SU-DHL-6 (cell line): ENCODE results near the gene CYBC1.

Source experiments
- CTCF ChIP-seq: fragments of 200-600 bp; sonication (generic); IDR thresholded peaks from one replicate; pipeline ENCODE4 v1.5.1; 2017; ENCODE audit warnings: antibody characterized with exemption, mild to moderate bottlenecking, low read length, moderate library complexity; ENCODE audit not compliant: insufficient read depth, poor library complexity, severe bottlenecking
- EZH2phosphoT487 ChIP-seq: fragments of 200-600 bp; sonication (generic), shearing (Covaris generic); conservative IDR thresholded peaks from 2 replicates; pipeline ENCODE4 v1.6.1; 2018; ENCODE audit warnings: mild to moderate bottlenecking, antibody characterized with exemption, low read length, moderate library complexity, mixed read lengths

DNA sequence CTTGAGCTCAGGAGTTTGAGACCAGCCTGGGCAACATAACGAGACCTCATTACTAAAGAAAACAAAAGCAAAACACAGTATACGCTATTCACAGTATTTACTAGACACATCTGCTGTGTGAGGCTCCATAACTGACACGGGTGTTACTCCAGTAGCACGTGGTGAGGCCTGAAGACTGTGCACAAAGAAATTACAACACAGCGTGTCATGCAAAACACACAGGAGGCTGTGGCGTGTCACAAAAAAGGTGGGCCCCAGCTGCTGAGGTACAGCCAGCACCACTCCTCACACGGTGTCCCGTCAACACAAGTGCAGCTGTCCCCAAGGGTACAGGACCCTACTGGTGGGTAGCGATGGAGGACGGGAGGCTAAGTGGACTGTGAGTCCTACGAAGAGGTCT lies 2.7 kb downstream of the CYBC1 start:
- no peak for TF ChIP-seq CTCF
- no peak for TF ChIP-seq EZH2phosphoT487
